ENCODE measurements around the gene FSCN2.

GRCh38 chr17:81546906-81547613, 18.9 kb downstream of the FSCN2 start:
- TF ChIP-seq, protein P1, sequence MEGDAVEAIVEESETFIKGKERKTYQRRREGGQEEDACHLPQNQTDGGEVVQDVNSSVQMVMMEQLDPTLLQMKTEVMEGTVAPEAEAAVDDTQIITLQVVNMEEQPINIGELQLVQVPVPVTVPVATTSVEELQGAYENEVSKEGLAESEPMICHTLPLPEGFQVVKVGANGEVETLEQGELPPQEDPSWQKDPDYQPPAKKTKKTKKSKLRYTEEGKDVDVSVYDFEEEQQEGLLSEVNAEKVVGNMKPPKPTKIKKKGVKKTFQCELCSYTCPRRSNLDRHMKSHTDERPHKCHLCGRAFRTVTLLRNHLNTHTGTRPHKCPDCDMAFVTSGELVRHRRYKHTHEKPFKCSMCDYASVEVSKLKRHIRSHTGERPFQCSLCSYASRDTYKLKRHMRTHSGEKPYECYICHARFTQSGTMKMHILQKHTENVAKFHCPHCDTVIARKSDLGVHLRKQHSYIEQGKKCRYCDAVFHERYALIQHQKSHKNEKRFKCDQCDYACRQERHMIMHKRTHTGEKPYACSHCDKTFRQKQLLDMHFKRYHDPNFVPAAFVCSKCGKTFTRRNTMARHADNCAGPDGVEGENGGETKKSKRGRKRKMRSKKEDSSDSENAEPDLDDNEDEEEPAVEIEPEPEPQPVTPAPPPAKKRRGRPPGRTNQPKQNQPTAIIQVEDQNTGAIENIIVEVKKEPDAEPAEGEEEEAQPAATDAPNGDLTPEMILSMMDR (IDR thresholded peaks at IDR 0.05), result no peak
- TF ChIP-seq POLR2A (IDR thresholded peaks at IDR 0.05) (no peak), EP300 (IDR thresholded peaks at IDR 0.05) (no peak)
